Measurements from ENCODE around the gene WDR76. TPM values are rescaled to one million over a fixed set of nuclear protein-coding genes. Genes with fewer than 3 reads are reported as not detected.
"Not testable (repeated sequence)": the region's sequence is repeated elsewhere in the genome, so short reads cannot be mapped to it uniquely, and the experiment has no call there.

Gene WDR76
- total RNA-seq, 4 donors from 2014 or later, result 6.4 to 11.4 (median 10.1) TPM

- 0 to 7% methylated on average over 6 to 34 of the region's 44 CpGs for WGBS, 2 donors (ENCODE audit: low coverage in 1 of 2)
- H3K27ac ChIP-seq, result peak within 1 kb of the TSS; percentile 72 to 93 (median 92)
- ATAC-seq, result peak; percentile 96
- TF ChIP-seq, protein P1, sequence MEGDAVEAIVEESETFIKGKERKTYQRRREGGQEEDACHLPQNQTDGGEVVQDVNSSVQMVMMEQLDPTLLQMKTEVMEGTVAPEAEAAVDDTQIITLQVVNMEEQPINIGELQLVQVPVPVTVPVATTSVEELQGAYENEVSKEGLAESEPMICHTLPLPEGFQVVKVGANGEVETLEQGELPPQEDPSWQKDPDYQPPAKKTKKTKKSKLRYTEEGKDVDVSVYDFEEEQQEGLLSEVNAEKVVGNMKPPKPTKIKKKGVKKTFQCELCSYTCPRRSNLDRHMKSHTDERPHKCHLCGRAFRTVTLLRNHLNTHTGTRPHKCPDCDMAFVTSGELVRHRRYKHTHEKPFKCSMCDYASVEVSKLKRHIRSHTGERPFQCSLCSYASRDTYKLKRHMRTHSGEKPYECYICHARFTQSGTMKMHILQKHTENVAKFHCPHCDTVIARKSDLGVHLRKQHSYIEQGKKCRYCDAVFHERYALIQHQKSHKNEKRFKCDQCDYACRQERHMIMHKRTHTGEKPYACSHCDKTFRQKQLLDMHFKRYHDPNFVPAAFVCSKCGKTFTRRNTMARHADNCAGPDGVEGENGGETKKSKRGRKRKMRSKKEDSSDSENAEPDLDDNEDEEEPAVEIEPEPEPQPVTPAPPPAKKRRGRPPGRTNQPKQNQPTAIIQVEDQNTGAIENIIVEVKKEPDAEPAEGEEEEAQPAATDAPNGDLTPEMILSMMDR (IDR thresholded peaks at IDR 0.05), result no peak
- TF ChIP-seq POLR2AphosphoS5 (IDR thresholded peaks at IDR 0.05) (peak; percentile 91), POLR2A (IDR thresholded peaks at IDR 0.05) (peak; percentile 47 to 57)
- peaks cover 0 to 60% (median 14%) of the 10 kb centered on the region in 3 donors for H3K4me1 ChIP-seq
- H3K36me3 ChIP-seq, result peaks cover 0 to 87% of the 10 kb centered on the region in 2 donors
- H3K27me3 ChIP-seq, result no peaks in the 10 kb centered on the region
- H3K9me3 ChIP-seq, result no peaks in the 10 kb centered on the region
- H3K4me3 ChIP-seq, result peak within 1 kb of the TSS; percentile 75 to 89
Measured at GRCh38 chr15:43800286-43801141, 26.3 kb upstream of the WDR76 start, which contains the start of gene HYPK. TSS of gene HYPK (plus strand) at chr15:43800599. CDS start at chr15:43800623, 24 bp downstream.

GRCh38 chr15:43802676-43803075 is 24.1 kb upstream of the WDR76 start:
- WGBS, 2 donors (ENCODE audit: low coverage in 1 of 2), result 94 to 100% methylated on average over 5 to 6 of the region's 7 CpGs
- not testable (repeated sequence) for H3K9me3 ChIP-seq, H3K4me3 ChIP-seq, H3K27me3 ChIP-seq, H3K27ac ChIP-seq, ATAC-seq
- H3K4me1 ChIP-seq, result peaks cover 0 to 39% (median 14%) of the 10 kb centered on the region in 3 donors
- H3K36me3 ChIP-seq, result peaks cover 0 to 87% of the 10 kb centered on the region in 2 donors

DNA sequence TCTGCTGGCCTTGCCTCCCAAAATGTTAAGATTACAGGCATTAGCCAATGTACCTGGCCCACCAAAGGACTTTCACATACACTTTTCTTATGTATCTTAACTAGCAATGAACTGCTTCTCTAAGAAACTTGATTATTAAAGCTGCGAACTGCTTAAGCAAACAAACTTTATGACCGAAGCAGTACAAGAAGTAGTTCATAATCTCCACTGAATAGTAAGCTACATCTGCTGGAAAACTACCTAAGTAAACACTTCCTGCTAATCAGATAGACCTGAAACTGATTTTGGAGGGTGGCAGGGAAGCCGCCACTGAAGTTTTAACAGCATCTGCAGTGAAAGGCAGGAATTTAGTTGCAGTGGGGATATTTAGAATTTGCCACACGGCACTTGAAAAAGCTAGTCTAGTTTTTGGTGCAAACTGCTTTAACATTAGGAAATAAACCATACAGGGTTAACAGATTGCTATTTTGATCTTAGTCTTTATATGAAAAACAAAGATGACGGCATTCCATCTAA is 18.3 kb upstream of the WDR76 start:
- H3K36me3 ChIP-seq, result peaks cover 0 to 100% of the 10 kb centered on the region in 2 donors
- 84 to 93% methylated on average over 4 to 5 of the region's 5 CpGs for WGBS, 2 donors (ENCODE audit: low coverage in 1 of 2)
- H3K4me3 ChIP-seq, result no peak overlapping the region
- H3K9me3 ChIP-seq, result no peaks in the 10 kb centered on the region
- H3K4me1 ChIP-seq, result peaks cover 0 to 4% (median 0%) of the 10 kb centered on the region in 3 donors
- ATAC-seq, result no peak
- TF ChIP-seq, protein P1 (IDR thresholded peaks at IDR 0.05), result no peak
- TF ChIP-seq EP300 (IDR thresholded peaks at IDR 0.05) (no peak), POLR2AphosphoS5 (IDR thresholded peaks at IDR 0.05) (no peak), POLR2A (IDR thresholded peaks at IDR 0.05) (no peak)
- H3K27me3 ChIP-seq, result no peaks in the 10 kb centered on the region
- no peak overlapping the region for H3K27ac ChIP-seq

DNA sequence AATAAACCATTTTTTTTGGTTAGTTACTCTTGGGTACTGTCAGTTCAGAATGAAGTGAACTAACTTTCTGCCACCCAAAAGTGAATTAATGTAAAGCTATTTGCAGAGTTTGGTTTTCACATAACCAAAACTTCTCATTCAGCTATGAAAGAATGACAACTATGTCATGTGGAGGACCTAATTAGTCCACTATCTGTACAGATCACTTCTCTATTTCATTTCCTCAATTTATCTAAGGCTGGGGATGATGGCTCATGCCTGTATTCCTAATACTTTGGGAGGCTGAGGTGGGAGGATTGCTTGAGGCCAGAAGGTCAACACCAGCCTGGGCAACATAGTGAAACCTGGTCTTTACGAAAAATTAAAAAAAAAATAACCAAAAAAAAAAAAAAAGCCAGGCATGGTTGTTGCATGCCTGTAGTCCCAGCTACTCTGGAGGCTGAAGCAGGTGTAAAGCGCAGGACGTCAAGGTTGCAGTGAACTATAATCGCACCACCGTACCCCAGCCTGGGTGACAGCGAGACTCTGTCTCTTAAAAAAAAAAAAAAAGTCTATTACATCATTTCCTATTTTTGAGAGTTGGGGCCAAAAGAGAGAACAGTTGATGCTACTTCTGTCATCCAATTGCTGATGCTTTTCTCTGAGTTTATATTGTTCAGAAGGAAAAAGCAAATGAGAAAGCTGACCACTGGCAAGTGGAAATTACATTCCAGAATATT is 17.7 kb upstream of the WDR76 start:
- Histone ChIP-seq H3K9me3 (no peaks in the 10 kb centered on the region), H3K4me1 (peaks cover 0 to 7% (median 0%) of the 10 kb centered on the region in 3 donors), H3K36me3 (peaks cover 0 to 100% of the 10 kb centered on the region in 2 donors), H3K27me3 (no peaks in the 10 kb centered on the region), H3K4me3 (no peak overlapping the region), H3K27ac (no peak overlapping the region)
- 86 to 100% methylated on average over 5 of the region's 6 CpGs for WGBS, 2 donors (ENCODE audit: low coverage in 1 of 2)
- no peak for ATAC-seq
- TF ChIP-seq POLR2AphosphoS5 (IDR thresholded peaks at IDR 0.05), result no peak
- TF ChIP-seq POLR2A (IDR thresholded peaks at IDR 0.05), result no peak
- TF ChIP-seq, protein P1 (IDR thresholded peaks at IDR 0.05), result no peak
- no peak for TF ChIP-seq EP300 (IDR thresholded peaks at IDR 0.05)

DNA sequence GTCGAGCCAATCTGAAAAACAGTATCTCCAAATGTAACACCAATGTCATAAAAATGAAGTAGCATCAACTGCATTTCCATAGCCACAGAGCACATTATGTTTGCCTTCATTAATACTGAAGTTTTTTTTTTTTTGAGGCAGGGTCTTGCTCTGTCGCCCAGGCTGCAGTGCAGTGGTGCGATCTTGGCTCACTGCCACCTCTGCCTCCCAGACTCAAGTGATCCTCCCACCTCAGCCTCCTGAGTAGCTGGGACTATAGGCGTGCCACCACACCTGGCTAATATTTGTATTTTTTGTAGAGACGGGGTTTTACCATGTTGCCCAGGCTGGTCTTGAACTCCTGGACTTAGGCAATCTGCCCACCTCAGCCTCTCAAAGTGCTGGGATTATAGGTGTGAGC is 11.7 kb upstream of the WDR76 start:
- Histone ChIP-seq H3K36me3 (peaks cover 0 to 82% of the 10 kb centered on the region in 2 donors), H3K4me1 (peaks cover 0 to 26% (median 0%) of the 10 kb centered on the region in 3 donors)
- not testable (repeated sequence) for H3K27me3 ChIP-seq, H3K27ac ChIP-seq, H3K9me3 ChIP-seq, ATAC-seq, H3K4me3 ChIP-seq
- WGBS, 2 donors (ENCODE audit: low coverage in 1 of 2), result 97 to 98% methylated on average over 4 to 5 of the region's 5 CpGs

Data from gastroesophageal sphincter (tissue), 4 donors.